GM20000 (cell line): ENCODE measurements around the gene UNC13D.

ENCODE experiments used
- DNase-seq: peaks from one replicate; pipeline ENCODE4 v3.0.0; 2012; ENCODE audit warnings: low spot score
- TF ChIP-seq, protein P1 (sequence below): IDR thresholded peaks from 2 replicates; pipeline ENCODE4 v1.5.1; 2012; ENCODE audit warnings: mild to moderate bottlenecking, control low read depth; ENCODE audit errors: extremely low read depth, missing control alignments

UNC13D gene

DNA sequence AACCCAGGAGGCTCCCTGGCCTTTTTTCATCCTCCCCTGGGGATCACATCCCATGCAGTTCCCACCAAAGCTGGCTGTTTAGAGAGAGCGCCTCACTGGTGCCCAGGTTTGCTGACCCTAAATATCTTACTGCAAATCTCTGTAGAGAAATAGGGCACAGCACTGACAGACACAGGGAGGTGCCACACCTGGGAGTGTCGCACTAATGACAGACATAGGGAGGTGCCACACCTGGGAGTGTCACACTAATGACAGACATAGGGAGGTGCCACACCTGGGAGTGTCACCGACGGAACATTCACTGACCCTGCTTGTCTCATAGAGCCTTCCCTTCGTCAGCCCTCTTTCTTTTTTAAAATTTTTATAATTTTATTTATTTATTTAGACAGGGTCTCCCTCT, 34.0 kb downstream of the UNC13D start:
- DNase-seq = no peak
- TF ChIP-seq, protein P1, sequence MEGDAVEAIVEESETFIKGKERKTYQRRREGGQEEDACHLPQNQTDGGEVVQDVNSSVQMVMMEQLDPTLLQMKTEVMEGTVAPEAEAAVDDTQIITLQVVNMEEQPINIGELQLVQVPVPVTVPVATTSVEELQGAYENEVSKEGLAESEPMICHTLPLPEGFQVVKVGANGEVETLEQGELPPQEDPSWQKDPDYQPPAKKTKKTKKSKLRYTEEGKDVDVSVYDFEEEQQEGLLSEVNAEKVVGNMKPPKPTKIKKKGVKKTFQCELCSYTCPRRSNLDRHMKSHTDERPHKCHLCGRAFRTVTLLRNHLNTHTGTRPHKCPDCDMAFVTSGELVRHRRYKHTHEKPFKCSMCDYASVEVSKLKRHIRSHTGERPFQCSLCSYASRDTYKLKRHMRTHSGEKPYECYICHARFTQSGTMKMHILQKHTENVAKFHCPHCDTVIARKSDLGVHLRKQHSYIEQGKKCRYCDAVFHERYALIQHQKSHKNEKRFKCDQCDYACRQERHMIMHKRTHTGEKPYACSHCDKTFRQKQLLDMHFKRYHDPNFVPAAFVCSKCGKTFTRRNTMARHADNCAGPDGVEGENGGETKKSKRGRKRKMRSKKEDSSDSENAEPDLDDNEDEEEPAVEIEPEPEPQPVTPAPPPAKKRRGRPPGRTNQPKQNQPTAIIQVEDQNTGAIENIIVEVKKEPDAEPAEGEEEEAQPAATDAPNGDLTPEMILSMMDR = no peak

DNA sequence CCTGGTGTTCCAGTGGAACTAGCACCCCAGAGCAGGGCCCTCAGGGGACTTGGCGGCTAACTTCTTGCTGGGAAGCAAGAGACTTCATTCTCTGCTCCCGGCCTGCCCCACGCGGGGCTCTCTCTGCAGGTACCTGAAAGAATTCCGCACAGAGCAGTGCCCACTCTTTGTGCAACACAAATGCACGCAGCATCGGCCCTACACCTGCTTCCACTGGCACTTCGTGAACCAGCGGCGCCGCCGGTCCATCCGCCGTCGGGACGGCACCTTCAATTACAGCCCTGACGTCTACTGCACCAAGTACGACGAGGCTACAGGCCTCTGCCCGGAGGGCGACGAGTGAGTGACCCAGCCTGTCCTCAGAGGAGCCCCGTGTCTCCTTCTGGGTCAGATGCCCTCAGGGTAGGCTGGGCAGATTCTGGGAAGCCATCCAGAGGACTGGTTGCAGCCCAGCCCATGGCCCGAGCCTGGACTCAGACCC, 34.5 kb downstream of the UNC13D start:
- no peak for DNase-seq
- TF ChIP-seq, protein P1 = no peak

DNA sequence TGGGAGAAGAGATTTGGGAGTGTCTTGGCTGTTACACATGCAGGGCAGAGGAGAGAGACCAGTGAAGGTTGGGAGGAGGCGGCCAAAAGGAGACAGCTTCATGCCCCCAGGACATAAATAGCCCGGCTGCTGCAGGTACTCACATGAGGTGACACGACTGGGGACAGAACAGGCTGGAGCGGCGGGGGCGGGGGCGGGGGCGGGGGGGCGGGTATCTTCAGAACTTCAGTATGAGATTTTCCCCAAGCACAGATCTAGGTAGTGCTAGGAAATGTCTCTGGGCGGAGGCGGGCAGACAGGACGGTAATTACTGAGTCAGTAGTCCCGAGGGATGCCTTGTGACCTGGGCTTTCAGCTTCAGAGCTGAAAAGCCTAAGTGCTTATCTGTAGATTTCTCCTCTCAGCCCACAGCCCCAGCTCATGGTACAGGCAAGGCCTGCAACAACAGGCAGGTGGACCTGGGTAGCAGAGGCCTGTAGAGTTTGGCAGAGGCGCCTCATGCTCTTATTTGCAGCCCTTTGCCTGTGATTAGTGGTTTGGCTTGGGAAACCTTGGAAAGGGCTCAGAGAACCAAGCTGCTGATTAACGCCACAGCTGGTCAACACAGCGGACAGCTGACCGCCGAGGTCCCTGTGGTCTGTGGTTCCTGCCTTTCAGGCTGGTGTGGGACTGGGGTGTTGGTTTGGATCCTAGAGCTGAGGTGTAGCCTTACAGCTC, 35.1 kb downstream of the UNC13D start:
- DNase-seq = peak; percentile 74
- TF ChIP-seq, protein P1 = no peak

DNA sequence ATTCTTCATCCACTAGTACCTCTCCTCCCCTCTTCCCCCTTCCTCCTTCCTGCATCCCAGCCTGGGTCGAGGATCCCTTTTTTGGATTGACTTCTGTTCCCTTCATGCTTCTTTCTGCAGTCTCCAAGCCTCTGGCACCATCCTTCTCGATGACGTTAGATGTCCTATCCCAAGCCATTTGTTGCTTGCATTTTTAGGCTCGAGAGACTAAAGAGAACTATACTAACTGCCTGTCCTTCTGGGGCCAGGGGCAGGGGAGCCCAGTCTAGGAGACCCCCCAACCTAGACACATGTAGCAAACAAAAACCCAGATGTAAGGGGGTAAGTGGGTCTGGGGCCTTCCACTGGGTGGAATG, 35.7 kb downstream of the UNC13D start:
- no peak for DNase-seq
- TF ChIP-seq, protein P1 = no peak

DNA sequence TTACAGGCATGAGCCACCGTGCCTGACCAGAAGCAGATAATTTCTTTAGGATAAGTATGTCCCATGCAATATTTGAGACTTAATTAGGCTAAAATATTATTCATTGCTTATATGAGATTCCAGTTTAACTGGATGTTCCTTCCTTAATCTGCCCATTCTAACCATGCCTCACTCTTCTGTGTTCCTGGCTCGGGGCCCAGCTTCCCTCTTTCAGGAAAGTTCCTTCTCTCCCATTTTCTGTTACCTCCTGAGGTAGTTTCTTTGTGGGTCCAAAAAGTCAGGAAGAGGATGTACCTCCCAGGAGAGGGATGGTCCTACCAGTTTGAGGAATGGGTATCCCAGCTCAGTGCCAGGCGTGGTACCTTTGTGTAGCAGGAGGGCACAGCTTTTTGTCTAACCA, 36.3 kb downstream of the UNC13D start:
- DNase-seq = no peak
- TF ChIP-seq, protein P1 = no peak

DNA sequence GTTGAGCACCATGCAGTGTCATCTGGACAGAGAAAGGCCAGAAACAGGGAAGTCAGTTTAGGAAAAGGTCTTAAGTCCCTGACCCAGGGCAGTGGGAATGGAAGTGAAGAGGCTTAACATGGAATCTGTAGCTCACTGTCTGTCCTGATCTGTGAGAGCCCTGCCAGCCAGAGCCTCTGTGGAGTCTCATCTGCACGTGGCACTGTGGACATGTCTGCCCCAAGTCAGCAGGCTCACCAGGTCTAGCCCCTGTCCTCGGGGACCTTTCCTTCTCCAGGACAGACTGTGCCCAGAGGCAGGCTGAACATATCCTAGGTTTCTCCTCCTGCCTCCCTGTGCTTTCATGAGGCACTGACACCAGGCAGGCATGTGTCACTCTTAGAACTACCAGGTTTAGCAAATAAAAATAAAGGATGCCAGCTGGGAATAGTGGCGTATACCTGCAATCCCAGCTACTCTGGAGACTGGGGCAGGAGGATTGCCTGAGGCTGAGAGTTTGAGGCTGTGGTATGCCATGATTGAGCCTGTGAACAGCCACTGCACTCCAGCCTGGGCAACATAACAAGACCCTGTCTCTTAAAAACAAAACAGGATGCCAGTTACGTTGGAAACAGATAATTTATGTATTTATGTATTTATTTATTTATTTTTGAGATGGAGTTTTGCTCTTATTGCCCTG, 37.2 kb downstream of the UNC13D start:
- DNase-seq = no peak
- TF ChIP-seq, protein P1 = no peak

DNA sequence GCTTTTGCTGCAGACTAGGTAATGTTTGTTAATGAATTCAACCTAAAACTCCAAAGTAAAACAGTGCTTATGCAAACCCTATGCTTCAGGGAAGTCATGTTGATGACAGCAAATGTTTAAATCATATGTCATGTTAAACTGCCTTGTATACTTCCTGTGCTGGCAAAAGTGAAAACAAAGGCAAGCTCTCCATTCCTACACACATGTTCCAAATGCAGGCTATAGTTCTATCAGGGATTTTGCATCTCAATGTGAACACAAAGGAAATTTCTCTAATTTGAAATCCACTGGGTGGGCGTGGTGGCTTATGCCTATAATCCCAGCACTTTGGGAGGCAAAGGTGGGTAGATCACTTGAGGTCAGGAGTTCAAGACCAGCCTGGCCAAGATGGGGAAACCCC, 40.3 kb downstream of the UNC13D start:
- DNase-seq = no peak
- TF ChIP-seq, protein P1 = no peak
